ENCODE results near the gene CPED1. TPM values are rescaled to one million over a fixed set of nuclear protein-coding genes. Genes with fewer than 3 reads are reported as not detected.

Gene CPED1
- total RNA-seq (2014; rRNA removed; shearing (Covaris generic)) (0.17 and 0.23 TPM in 2 replicates), polyA plus RNA-seq (2016; fragmentation: Nextera tagmentation; extraction: Ambion mirVana) (0.45 and 0.47 TPM in 2 replicates)
- long read RNA-seq: 0 reads

DNA sequence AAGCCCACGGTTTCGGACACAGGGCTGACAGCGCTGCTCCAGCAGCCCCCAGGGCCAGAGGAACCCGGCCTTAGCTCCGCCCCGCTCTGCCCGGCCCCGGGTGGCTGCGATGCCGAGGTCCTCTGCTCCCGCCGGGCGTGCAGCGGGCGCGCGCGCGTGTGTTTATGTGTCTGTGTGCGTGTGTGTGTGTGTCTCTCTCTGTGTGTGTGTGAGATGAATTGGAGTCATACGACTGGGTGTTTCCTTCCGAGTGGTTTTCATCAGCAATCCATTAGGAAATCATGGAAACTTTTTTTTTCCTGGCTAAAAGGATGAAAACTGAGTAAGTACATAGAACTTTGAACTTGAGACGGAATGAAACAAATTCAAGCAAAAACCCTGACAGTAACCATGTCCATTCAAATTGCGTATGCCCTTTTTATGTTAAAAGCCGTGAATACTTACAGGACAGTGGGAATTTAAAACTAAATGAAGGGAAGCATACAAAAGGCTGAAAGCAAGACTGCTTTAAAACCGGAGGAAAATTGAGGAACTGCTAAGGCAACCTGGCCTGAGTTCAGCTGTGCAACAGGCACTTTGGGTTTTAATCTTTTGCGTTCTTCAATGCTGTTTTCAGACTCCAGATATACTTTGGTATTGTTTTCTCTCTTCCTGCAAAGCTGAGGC is at the start of gene CPED1:
CPED1 (plus strand) TSS at position 121 of the 666 bp plus-strand sequence. CDS start 911 bp downstream, outside the sequence.
- ATAC-seq: peak; percentile 98
- Mint-ChIP-seq H3K4me1 (peaks cover 5% of the 10 kb centered on the region; the same call in 2 of the 3 replicates), H3K36me3 (ENCODE audit: low read depth) (no peaks in the 10 kb centered on the region), H3K27me3 (ENCODE audit: insufficient read depth, low read depth, poor library complexity) (peaks cover 14% of the 10 kb centered on the region), H3K4me3 (peak within 1 kb of the TSS; percentile 77), H3K9me3 (no peaks in the 10 kb centered on the region), H3K27ac (no peak within 1 kb of the TSS)
- Histone ChIP-seq H2AFZ (peak within 1 kb of the TSS; percentile 98), H3K79me2 (replicated peaks; ENCODE audit: insufficient read depth) (no peaks in the 10 kb centered on the region), H3K4me2 (peak within 1 kb of the TSS; percentile 86), H3K4me3 (peak within 1 kb of the TSS; percentile 59), H3K27ac (ENCODE audit: low read depth) (no peak within 1 kb of the TSS), H3K9me2 (ENCODE audit: insufficient read depth) (no peaks in the 10 kb centered on the region), H4K20me1 (replicated peaks; ENCODE audit: insufficient read depth) (no peaks in the 10 kb centered on the region), H3K27me3 (ENCODE audit: insufficient read depth) (peaks cover 18% of the 10 kb centered on the region), H3K4me1 (ENCODE audit: insufficient read depth) (peaks cover 6% of the 10 kb centered on the region), H3K36me3 (ENCODE audit: insufficient read depth) (no peaks in the 10 kb centered on the region), H3F3A (replicated peaks; ENCODE audit: low read depth) (no peaks in the 10 kb centered on the region)
- DNase-seq (ENCODE audit: low spot score): peak; percentile 71
- TF ChIP-seq ZNF331 (CRISPR knock-in tag; IDR thresholded peaks at IDR 0.05; ENCODE audit: low read depth) (no peak), STAT1 (IDR thresholded peaks at IDR 0.05; ENCODE audit: unreplicated experiment) (no peak), ETS1 (IDR thresholded peaks at IDR 0.05) (no peak), JUNB (IDR thresholded peaks at IDR 0.05; ENCODE audit: unreplicated experiment) (no peak), ZNF114 (CRISPR knock-in tag; IDR thresholded peaks at IDR 0.05) (no peak), EZH2phosphoT487 (IDR thresholded peaks at IDR 0.05; ENCODE audit: unreplicated experiment) (no peak), CREB1 (CRISPR knock-in tag; IDR thresholded peaks at IDR 0.05; ENCODE audit: low read depth) (no peak), NANOG (IDR thresholded peaks at IDR 0.05; ENCODE audit: borderline replicate concordance) (no peak), EZH2 (IDR thresholded peaks at IDR 0.05; ENCODE audit: low read depth, unreplicated experiment) (no peak), CTCF (conservative IDR thresholded peaks at IDR 0.05; ENCODE audit: low read depth in 2 of 2) (no peak), POLR2AphosphoS5 (IDR thresholded peaks at IDR 0.05; ENCODE audit: low read depth) (no peak)
- TF ChIP-seq, protein P1, sequence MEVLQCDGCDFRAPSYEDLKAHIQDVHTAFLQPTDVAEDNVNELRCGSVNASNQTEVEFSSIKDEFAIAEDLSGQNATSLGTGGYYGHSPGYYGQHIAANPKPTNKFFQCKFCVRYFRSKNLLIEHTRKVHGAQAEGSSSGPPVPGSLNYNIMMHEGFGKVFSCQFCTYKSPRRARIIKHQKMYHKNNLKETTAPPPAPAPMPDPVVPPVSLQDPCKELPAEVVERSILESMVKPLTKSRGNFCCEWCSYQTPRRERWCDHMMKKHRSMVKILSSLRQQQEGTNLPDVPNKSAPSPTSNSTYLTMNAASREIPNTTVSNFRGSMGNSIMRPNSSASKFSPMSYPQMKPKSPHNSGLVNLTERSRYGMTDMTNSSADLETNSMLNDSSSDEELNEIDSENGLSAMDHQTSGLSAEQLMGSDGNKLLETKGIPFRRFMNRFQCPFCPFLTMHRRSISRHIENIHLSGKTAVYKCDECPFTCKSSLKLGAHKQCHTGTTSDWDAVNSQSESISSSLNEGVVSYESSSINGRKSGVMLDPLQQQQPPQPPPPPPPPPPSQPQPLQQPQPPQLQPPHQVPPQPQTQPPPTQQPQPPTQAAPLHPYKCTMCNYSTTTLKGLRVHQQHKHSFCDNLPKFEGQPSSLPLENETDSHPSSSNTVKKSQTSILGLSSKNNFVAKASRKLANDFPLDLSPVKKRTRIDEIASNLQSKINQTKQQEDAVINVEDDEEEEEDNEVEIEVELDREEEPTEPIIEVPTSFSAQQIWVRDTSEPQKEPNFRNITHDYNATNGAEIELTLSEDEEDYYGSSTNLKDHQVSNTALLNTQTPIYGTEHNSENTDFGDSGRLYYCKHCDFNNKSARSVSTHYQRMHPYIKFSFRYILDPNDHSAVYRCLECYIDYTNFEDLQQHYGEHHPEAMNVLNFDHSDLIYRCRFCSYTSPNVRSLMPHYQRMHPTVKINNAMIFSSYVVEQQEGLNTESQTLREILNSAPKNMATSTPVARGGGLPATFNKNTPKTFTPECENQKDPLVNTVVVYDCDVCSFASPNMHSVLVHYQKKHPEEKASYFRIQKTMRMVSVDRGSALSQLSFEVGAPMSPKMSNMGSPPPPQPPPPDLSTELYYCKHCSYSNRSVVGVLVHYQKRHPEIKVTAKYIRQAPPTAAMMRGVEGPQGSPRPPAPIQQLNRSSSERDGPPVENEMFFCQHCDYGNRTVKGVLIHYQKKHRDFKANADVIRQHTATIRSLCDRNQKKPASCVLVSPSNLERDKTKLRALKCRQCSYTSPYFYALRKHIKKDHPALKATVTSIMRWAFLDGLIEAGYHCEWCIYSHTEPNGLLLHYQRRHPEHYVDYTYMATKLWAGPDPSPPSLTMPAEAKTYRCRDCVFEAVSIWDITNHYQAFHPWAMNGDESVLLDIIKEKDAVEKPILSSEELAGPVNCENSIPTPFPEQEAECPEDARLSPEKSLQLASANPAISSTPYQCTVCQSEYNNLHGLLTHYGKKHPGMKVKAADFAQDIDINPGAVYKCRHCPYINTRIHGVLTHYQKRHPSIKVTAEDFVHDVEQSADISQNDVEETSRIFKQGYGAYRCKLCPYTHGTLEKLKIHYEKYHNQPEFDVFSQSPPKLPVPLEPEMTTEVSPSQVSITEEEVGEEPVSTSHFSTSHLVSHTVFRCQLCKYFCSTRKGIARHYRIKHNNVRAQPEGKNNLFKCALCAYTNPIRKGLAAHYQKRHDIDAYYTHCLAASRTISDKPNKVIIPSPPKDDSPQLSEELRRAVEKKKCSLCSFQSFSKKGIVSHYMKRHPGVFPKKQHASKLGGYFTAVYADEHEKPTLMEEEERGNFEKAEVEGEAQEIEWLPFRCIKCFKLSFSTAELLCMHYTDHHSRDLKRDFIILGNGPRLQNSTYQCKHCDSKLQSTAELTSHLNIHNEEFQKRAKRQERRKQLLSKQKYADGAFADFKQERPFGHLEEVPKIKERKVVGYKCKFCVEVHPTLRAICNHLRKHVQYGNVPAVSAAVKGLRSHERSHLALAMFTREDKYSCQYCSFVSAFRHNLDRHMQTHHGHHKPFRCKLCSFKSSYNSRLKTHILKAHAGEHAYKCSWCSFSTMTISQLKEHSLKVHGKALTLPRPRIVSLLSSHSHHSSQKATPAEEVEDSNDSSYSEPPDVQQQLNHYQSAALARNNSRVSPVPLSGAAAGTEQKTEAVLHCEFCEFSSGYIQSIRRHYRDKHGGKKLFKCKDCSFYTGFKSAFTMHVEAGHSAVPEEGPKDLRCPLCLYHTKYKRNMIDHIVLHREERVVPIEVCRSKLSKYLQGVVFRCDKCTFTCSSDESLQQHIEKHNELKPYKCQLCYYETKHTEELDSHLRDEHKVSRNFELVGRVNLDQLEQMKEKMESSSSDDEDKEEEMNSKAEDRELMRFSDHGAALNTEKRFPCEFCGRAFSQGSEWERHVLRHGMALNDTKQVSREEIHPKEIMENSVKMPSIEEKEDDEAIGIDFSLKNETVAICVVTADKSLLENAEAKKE (CRISPR knock-in tag; IDR thresholded peaks at IDR 0.05): no peak
- TF ChIP-seq, protein P2, sequence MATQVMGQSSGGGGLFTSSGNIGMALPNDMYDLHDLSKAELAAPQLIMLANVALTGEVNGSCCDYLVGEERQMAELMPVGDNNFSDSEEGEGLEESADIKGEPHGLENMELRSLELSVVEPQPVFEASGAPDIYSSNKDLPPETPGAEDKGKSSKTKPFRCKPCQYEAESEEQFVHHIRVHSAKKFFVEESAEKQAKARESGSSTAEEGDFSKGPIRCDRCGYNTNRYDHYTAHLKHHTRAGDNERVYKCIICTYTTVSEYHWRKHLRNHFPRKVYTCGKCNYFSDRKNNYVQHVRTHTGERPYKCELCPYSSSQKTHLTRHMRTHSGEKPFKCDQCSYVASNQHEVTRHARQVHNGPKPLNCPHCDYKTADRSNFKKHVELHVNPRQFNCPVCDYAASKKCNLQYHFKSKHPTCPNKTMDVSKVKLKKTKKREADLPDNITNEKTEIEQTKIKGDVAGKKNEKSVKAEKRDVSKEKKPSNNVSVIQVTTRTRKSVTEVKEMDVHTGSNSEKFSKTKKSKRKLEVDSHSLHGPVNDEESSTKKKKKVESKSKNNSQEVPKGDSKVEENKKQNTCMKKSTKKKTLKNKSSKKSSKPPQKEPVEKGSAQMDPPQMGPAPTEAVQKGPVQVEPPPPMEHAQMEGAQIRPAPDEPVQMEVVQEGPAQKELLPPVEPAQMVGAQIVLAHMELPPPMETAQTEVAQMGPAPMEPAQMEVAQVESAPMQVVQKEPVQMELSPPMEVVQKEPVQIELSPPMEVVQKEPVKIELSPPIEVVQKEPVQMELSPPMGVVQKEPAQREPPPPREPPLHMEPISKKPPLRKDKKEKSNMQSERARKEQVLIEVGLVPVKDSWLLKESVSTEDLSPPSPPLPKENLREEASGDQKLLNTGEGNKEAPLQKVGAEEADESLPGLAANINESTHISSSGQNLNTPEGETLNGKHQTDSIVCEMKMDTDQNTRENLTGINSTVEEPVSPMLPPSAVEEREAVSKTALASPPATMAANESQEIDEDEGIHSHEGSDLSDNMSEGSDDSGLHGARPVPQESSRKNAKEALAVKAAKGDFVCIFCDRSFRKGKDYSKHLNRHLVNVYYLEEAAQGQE (IDR thresholded peaks at IDR 0.05; ENCODE audit: unreplicated experiment): no peak

All from GM23338 (cell line).